GM12878 (cell line): ENCODE results near the gene CAPS. TPM values are rescaled to one million over a fixed set of nuclear protein-coding genes. Genes with fewer than 3 reads are reported as not detected.

ENCODE experiments used
- ATAC-seq: fragments of 200-7000 bp; cut with Tn5 transposase; 3 replicates; pipeline ENCODE4 v1.9.1; 2020; ENCODE audit warnings: mild to moderate bottlenecking, moderate library complexity
- BruUV-seq: library from RNA; stranded (reverse); fragments of 400-500 nt; replicated peaks from 2 replicates; lab custom pipeline; 2021; lab: Mats Ljungman, UMichigan
- CTCF ChIA-PET: fragments of 300-600 bp; sonication (Branson Sonifier 250); formaldehyde crosslinking; extraction: SDS; loops from one replicate; lab custom pipeline; 2021; ENCODE audit warnings: inconsistent platforms; lab: Yijun Ruan, JAX
- POLR2A ChIA-PET: fragments of 350-600 bp; formaldehyde crosslinking; extraction: SDS; loops from one replicate; lab custom pipeline; 2021; ENCODE audit warnings: inconsistent platforms; lab: Charles Lee
- RAD21 ChIA-PET: fragments of 300-600 bp; sonication (Branson Sonifier 250); formaldehyde crosslinking; loops from one replicate; lab custom pipeline; 2023; ENCODE audit warnings: antibody characterized with exemption; ENCODE audit not compliant: unreplicated experiment; lab: Charles Lee
- SMC1A ChIA-PET: fragments of 300-600 bp; sonication (Branson Sonifier 250); formaldehyde crosslinking; loops from one replicate; lab custom pipeline; 2023; ENCODE audit not compliant: unreplicated experiment, uncharacterized antibody; lab: Charles Lee
- DNase-seq: peaks from one replicate; pipeline ENCODE4 v3.0.0-alpha.2; 2011; ENCODE audit warnings: low read depth, low spot score
- FAIRE-seq: peaks from 3 replicates; lab custom pipeline; 2011; peaks lifted over from hg19 to GRCh38; lab: Jason Lieb, UNC
- H2AFZ ChIP-seq: 2 replicates; pipeline ENCODE4 v1.6.0; 2011; ENCODE audit warnings: low read depth, low read length, control low read depth; ENCODE audit not compliant: control insufficient read depth
- H3K27ac ChIP-seq: 2 replicates; pipeline ENCODE4 v1.5.1; 2011; ENCODE audit warnings: control low read depth; ENCODE audit not compliant: control insufficient read depth, insufficient read depth
- H3K27me3 ChIP-seq, 2 experiments: replicated peaks in 1 of 2; 2 replicates each; pipeline versions ENCODE4 v1.6.0 to v1.6.1; 2011; ENCODE audit warnings: low read length in 1 of 2; ENCODE audit not compliant: control insufficient read depth in 2 of 2, insufficient read depth in 2 of 2
- H3K36me3 ChIP-seq, 2 experiments: 2 replicates each; pipeline ENCODE4 v1.5.1; 2011; ENCODE audit warnings: low read length in 1 of 2; ENCODE audit not compliant: control insufficient read depth in 2 of 2, insufficient read depth in 2 of 2
- H3K4me1 ChIP-seq: 2 replicates; pipeline ENCODE4 v1.6.1; 2011; ENCODE audit warnings: mild to moderate bottlenecking, low read length, moderate library complexity, mixed read lengths; ENCODE audit not compliant: control insufficient read depth, insufficient read depth
- H3K4me2 ChIP-seq: 2 replicates; pipeline ENCODE4 v1.6.0; 2011; ENCODE audit warnings: control low read depth; ENCODE audit not compliant: control insufficient read depth, insufficient read depth
- H3K4me3 ChIP-seq: fragments of 200-600 bp; sonication (generic); 2 replicates; pipeline ENCODE4 v1.5.1; 2016
- H3K79me2 ChIP-seq: 2 replicates; pipeline ENCODE4 v1.6.0; 2011; ENCODE audit warnings: low read length; ENCODE audit not compliant: control insufficient read depth, insufficient read depth
- H3K9ac ChIP-seq: 2 replicates; pipeline ENCODE4 v1.8.0; 2011; ENCODE audit warnings: low read length, control low read depth, mixed read lengths; ENCODE audit not compliant: control insufficient read depth, insufficient read depth
- H3K9me3 ChIP-seq: replicated peaks from 3 replicates; pipeline ENCODE4 v1.5.1; 2011; ENCODE audit warnings: mild to moderate bottlenecking, low read length; ENCODE audit not compliant: control insufficient read depth, insufficient read depth
- H4K20me1 ChIP-seq: 2 replicates; pipeline ENCODE4 v1.6.0; 2011; ENCODE audit not compliant: control insufficient read depth, insufficient read depth
- BCL11A ChIP-seq: IDR thresholded peaks from 2 replicates; pipeline ENCODE4 v1.6.1; 2011; ENCODE audit warnings: low read depth, low read length
- CBX5 ChIP-seq: sonication (generic); IDR thresholded peaks from 2 replicates; pipeline ENCODE4 v1.6.1; 2016; ENCODE audit warnings: low read depth, moderate library complexity, mild to moderate bottlenecking, inconsistent platforms
- CHD2 ChIP-seq: IDR thresholded peaks from 2 replicates; pipeline ENCODE4 v1.6.1; 2011; ENCODE audit warnings: low read depth, low read length, improper control_type of control experiment, borderline replicate concordance
- EED ChIP-seq: sonication (generic); IDR thresholded peaks from 2 replicates; pipeline ENCODE4 v1.6.1; 2016; ENCODE audit warnings: antibody characterized with exemption, low read depth
- HDGF ChIP-seq: fragments of 450-650 bp; IDR thresholded peaks from 2 replicates; pipeline ENCODE4 v1.6.1; 2016; ENCODE audit warnings: antibody characterized with exemption
- PKNOX1 ChIP-seq: fragments of 450-650 bp; IDR thresholded peaks from 2 replicates; pipeline ENCODE4 v1.6.1; 2016; ENCODE audit warnings: mild to moderate bottlenecking
- RB1 ChIP-seq: fragments of 450-650 bp; formaldehyde crosslinking; IDR thresholded peaks from 2 replicates; pipeline ENCODE4 v1.6.1; 2017; ENCODE audit warnings: mild to moderate bottlenecking, borderline replicate concordance
- RBBP5 ChIP-seq: fragments of 200-600 bp; sonication (generic); conservative IDR thresholded peaks from 2 replicates; pipeline ENCODE4 v1.6.1; 2016
- SIN3A ChIP-seq: IDR thresholded peaks from 2 replicates; pipeline ENCODE4 v1.6.1; 2012; ENCODE audit warnings: low read depth, low read length, improper control_type of control experiment
- YBX1 ChIP-seq: fragments of 450-650 bp; IDR thresholded peaks from 2 replicates; pipeline ENCODE4 v1.6.1; 2016; ENCODE audit warnings: antibody characterized with exemption
- ZNF622 ChIP-seq: fragments of 450-650 bp; IDR thresholded peaks from 2 replicates; pipeline ENCODE4 v1.6.1; 2017; ENCODE audit warnings: mild to moderate bottlenecking, inconsistent platforms
- WGBS: methylation state at CpG from one replicate; pipeline ENCODE4 v1.1.6; 2016; ENCODE audit warnings: low lambda C conversion rate; ENCODE audit not compliant: insufficient replicate concordance, insufficient coverage; ENCODE audit errors: missing lambda C conversion rate; 5-methylcytosine and 5-hydroxymethylcytosine counted together
- in situ Hi-C: fragments of 300-500 bp; cut with MboI; formaldehyde crosslinking; loops from 9 replicates; pipeline ENCODE4 v1.14.3; 2018; ENCODE audit warnings: mixed read lengths
- intact Hi-C: fragments of 100-400 bp; cut with micrococcal nuclease; formaldehyde crosslinking; loops from one replicate; pipeline ENCODE4 v1.14.2; 2022; ENCODE audit not compliant: unreplicated experiment
- polyA plus RNA-seq, 11 experiments: library from polyadenylated mRNA; depleted of rRNA in 4 of 11; unstranded in 6 of 11; stranded (reverse) in 5 of 11; fragments of >200 nt; fragmentation: Nextera tagmentation in 4 of 11; fragmentation: Illumina TruSeq in 1 of 11; extraction: Ambion mirVana in 4 of 11; extraction: Trizol in 1 of 11; gene quantifications; 1 replicate in 1 of 11; 2 replicates in 10 of 11; pipeline versions ENCODE4 v1.2.1 to v1.2.3, GENCODE V29; 2011 to 2016; ENCODE audit warnings: inconsistent platforms in 2 of 11, missing spikeins in 2 of 11, low read depth in 1 of 11
- total RNA-seq, 4 experiments: library from RNA; depleted of rRNA in 3 of 4; stranded (reverse); fragments of >200 nt in 3 of 4; fragmentation: Illumina TruSeq in 1 of 4; extraction: Trizol in 1 of 4; gene quantifications; 2 replicates each; pipeline versions ENCODE4 v1.2.1 to v1.2.3, GENCODE V29; 2013 to 2021
- TF ChIP-seq, protein P1 (sequence below): fragments of 450-650 bp; IDR thresholded peaks from 2 replicates; pipeline ENCODE4 v1.6.1; 2017; ENCODE audit warnings: low read depth, mild to moderate bottlenecking, moderate library complexity

The CAPS gene
- total and polyA plus RNA-seq, 10 of the 15 experiments (the other 5 are each of a cell fraction or from before 2014, with no cell fraction given) = 0.09 to 6.9 (median 2.9) TPM

DNA sequence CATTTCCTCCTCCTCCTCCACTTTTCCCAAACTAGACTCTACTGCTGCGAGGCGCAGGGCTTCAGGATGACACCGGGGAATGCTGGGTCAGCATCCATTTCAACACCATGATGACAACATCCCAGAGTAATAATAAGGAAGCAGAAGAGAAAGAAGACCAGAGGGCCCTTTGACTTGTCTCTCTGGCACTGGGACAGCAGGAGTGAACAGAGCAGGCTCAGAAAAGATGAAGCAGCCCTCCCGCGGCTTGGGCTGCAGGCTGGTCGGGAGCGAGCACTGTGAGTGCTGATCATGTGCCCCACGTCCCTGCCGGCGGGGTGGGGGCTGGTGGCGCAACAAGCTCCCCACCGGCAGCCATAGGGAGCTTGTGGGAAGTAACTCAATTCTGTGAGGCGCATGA lies 33.4 kb downstream of the CAPS start:
- FAIRE-seq = no peak
- no peaks in the 10 kb centered on the region; the same call in 1 of the 2 replicates for H4K20me1 ChIP-seq

More for the DNA sequence above, 33.4 kb downstream of the CAPS start:
- ChIA-PET POLR2A (interaction anchor here (0.6 kb wide), 1 partner anchor 184 kb away, joined by 6 read pairs; no protein-coding TSS in a partner anchor), SMC1A (no interaction called here), RAD21 (no interaction called here), CTCF (interaction anchor here (2.6 kb wide), 1 partner anchor 21 kb away, joined by 10 read pairs; no protein-coding TSS in a partner anchor)
- Histone ChIP-seq H2AFZ (no peak overlapping the region), H3K79me2 (peaks cover 16% of the 10 kb centered on the region), H3K27ac (no peak overlapping the region), H3K27me3 (no peaks in the 10 kb centered on the region), H3K4me3 (no peak overlapping the region), H3K4me2 (no peak overlapping the region), H3K9me3 (no peaks in the 10 kb centered on the region), H3K4me1 (peaks cover 10% of the 10 kb centered on the region), H3K9ac (no peak overlapping the region), H3K36me3 (peaks cover 10 to 26% of the 10 kb centered on the region in 2 experiments; a peak in 3 of 4 replicates)
- DNase-seq (no peak), ATAC-seq (no peak)
- intact Hi-C loops (no loop called here), in situ Hi-C loops (no loop called here)
- BruUV-seq = no TSS peak
- no peak for TF ChIP-seq PKNOX1
- no peak for TF ChIP-seq RBBP5
- no peak for TF ChIP-seq EED
- no peak for TF ChIP-seq HDGF
- TF ChIP-seq YBX1 = no peak
- TF ChIP-seq BCL11A = no peak
- no peak for TF ChIP-seq CBX5
- TF ChIP-seq SIN3A = no peak
- TF ChIP-seq, protein P1, sequence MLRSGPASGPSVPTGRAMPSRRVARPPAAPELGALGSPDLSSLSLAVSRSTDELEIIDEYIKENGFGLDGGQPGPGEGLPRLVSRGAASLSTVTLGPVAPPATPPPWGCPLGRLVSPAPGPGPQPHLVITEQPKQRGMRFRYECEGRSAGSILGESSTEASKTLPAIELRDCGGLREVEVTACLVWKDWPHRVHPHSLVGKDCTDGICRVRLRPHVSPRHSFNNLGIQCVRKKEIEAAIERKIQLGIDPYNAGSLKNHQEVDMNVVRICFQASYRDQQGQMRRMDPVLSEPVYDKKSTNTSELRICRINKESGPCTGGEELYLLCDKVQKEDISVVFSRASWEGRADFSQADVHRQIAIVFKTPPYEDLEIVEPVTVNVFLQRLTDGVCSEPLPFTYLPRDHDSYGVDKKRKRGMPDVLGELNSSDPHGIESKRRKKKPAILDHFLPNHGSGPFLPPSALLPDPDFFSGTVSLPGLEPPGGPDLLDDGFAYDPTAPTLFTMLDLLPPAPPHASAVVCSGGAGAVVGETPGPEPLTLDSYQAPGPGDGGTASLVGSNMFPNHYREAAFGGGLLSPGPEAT = no peak
- no peak for TF ChIP-seq CHD2
- no peak for TF ChIP-seq RB1
- TF ChIP-seq ZNF622 = no peak
- WGBS = 91% methylated on average over 10 of the region's 13 CpGs
